Measurements from ENCODE around the gene CDYL2.

CDYL2 gene

DNA sequence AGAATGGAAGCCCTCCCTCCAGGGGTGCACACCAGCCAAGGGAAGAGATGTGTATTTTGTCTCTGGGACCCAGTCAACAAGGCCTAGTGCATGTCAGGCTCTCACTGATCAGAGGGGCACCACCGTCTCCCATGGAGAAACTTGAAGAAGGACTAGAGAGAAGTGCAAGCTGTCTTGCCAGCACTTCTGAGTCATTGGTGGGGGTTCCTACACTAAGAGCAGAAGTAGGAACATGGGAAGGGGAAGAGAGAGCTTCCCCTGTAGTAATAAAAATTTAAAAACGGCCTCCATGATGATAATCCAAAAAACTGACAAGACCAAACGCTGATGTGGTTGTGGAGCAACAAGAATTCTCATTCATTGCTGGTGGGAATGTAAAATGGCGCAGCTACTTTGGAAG, 217.3 kb downstream of the CDYL2 start:
- in situ Hi-C loops (cut with MboI; ENCODE audit: low pct_unique_long_range_greater_than_20kb, low sequenced_read_pairs), result no loop called here

DNA sequence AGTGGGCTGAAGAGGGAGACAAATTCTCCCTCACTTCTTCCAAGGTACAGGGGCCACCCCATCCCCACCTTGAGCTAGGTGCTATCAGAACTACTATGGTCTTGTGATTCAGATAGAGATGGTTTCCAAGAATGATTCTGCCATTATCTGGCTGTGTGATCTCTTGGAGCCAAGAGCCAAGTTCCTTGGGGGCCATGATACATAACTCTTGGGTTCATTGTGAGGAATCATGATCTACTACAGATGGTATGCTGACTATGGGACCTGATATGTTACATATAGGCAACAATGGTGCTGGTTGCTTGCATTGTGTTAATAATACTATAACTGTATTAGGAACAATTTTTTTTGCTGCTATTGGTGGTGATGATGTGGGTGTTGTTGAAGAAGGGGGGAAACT, 217.9 kb downstream of the CDYL2 start:
- in situ Hi-C loops (cut with MboI; ENCODE audit: low pct_unique_long_range_greater_than_20kb, low sequenced_read_pairs), result no loop called here
- DNase-seq, result no peak

More for the DNA sequence above, 217.3 kb downstream of the CDYL2 start:
- no peak for DNase-seq

- in situ Hi-C loops (cut with MboI; ENCODE audit: low pct_unique_long_range_greater_than_20kb, low sequenced_read_pairs), result no loop called here
- DNase-seq, result no peak
Measured at GRCh38 chr16:80585764-80586163, 218.6 kb downstream of the CDYL2 start.

GRCh38 chr16:80583466-80583865, 220.9 kb downstream of the CDYL2 start:
- no peak for DNase-seq
- in situ Hi-C loops (cut with MboI; ENCODE audit: low pct_unique_long_range_greater_than_20kb, low sequenced_read_pairs), result no loop called here

GRCh38 chr16:80580109-80580832, 224.1 kb downstream of the CDYL2 start:
- in situ Hi-C loops (cut with MboI; ENCODE audit: low pct_unique_long_range_greater_than_20kb, low sequenced_read_pairs), result no loop called here
- no peak for DNase-seq

- DNase-seq, result no peak
- in situ Hi-C loops (cut with MboI; ENCODE audit: low pct_unique_long_range_greater_than_20kb, low sequenced_read_pairs), result no loop called here
Measured at GRCh38 chr16:80577485-80578280, 226.7 kb downstream of the CDYL2 start.

- DNase-seq, result no peak
- in situ Hi-C loops (cut with MboI; ENCODE audit: low pct_unique_long_range_greater_than_20kb, low sequenced_read_pairs), result no loop called here
Measured at GRCh38 chr16:80576343-80576912, 228.0 kb downstream of the CDYL2 start.

DNA sequence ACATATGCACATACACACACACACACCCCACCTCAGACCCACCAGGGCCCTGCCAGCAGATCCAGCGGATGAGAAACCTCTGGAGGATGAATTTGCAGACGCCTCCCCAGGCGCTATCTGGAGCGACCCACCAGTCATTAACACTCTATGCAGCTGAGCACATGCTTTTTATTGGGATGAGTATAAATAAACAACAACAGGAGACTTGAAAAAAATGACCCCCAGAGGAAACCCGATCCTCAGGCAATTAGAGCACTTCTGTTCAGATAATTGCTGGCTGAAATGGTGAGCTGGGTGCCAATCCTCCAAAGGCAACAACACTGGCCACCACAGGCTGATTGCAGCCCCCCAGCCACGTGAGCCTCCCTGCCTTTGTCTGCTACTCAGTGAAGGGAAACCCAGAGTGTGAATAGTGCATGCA, 230.7 kb downstream of the CDYL2 start:
- in situ Hi-C loops (cut with MboI; ENCODE audit: low pct_unique_long_range_greater_than_20kb, low sequenced_read_pairs), result no loop called here
- no peak for DNase-seq

DNA sequence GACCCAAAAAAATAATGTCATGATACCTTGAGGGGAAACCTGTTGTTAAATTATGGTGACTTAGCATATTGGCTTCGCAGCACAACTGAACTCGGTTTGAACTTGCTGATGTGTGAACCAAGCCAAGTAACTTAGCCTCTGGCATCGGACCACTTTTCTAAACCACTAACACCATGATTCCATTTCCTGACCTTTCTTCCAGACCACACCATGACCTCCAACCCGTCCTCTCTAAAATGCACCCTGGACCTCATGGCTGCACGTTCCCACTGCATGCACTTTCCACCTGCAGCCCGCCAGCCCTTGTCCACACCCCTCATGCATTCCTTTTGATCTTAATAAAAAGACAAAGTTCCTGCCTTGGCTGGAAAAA, 234.3 kb downstream of the CDYL2 start:
- in situ Hi-C loops (cut with MboI; ENCODE audit: low pct_unique_long_range_greater_than_20kb, low sequenced_read_pairs), result no loop called here
- DNase-seq, result no peak

- in situ Hi-C loops (cut with MboI; ENCODE audit: low pct_unique_long_range_greater_than_20kb, low sequenced_read_pairs), result no loop called here
- DNase-seq, result no peak
Measured at GRCh38 chr16:80569440-80570105, 234.8 kb downstream of the CDYL2 start.

DNA sequence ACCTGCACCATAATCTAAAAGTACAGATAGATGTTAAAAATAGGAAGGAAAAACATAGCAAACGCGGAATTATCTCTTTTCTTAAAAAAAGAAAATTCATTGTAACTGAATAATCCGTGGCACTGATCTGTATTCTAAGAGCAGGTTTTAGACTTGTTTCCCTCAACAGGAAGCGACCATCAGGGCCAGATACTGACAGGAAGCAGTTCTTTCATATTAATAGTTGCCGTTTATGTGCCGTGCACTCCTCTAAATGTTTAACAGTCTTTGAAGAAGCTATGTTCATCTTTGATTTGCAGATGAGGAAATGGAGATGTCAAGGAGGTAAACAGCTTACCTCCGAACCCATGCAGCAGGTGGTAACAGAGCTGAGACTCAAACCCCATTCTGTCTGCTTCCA, 240.0 kb downstream of the CDYL2 start:
- no peak for DNase-seq
- in situ Hi-C loops (cut with MboI; ENCODE audit: low pct_unique_long_range_greater_than_20kb, low sequenced_read_pairs), result no loop called here

GRCh38 chr16:80563066-80563465, 241.3 kb downstream of the CDYL2 start:
- DNase-seq, result no peak
- in situ Hi-C loops (cut with MboI; ENCODE audit: low pct_unique_long_range_greater_than_20kb, low sequenced_read_pairs), result no loop called here

GRCh38 chr16:80559369-80559768, 245.0 kb downstream of the CDYL2 start:
- in situ Hi-C loops (cut with MboI; ENCODE audit: low pct_unique_long_range_greater_than_20kb, low sequenced_read_pairs), result no loop called here
- no peak for DNase-seq

DNA sequence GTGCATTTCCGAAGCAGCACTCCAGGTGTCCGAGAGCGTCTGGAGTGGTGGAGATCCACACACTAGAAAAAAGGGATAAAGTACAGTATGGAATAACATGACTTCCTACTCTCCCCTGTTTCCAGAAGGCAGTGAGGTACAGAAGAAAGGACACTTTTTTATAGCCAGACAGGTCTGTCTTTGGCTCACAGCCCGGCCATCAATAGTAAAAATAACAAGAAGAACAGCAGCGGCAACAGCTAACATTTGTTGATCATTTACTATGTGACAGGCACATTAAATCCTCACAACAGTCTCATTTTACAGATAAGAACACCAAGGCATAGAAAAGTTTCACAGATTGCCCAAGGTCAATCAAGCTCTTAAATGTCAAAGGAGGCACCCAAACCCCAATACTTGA, 247.4 kb downstream of the CDYL2 start:
- in situ Hi-C loops (cut with MboI; ENCODE audit: low pct_unique_long_range_greater_than_20kb, low sequenced_read_pairs), result no loop called here
- no peak for DNase-seq

DNA sequence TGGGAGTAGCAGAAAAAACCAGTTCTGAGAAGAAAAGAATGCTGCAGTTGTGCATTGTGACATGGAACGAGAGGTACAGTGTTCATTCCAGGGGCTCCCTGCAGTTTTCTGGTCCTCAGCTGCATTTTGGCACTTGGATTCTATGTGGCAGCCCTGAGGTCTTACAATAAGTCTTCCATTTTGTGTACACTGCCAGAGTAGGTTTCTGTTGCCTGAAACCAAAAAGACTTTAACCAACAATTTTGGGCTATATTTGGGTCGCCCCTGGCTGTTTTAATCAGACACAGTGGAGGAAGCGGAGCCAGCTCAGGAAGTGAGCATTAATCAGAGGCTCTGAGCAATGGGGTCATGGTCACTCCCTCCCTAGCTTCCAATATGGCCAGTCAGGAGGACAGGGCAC, 247.9 kb downstream of the CDYL2 start:
- in situ Hi-C loops (cut with MboI; ENCODE audit: low pct_unique_long_range_greater_than_20kb, low sequenced_read_pairs), result no loop called here
- no peak for DNase-seq

GRCh38 chr16:80554033-80554432, 250.4 kb downstream of the CDYL2 start:
- in situ Hi-C loops (cut with MboI; ENCODE audit: low pct_unique_long_range_greater_than_20kb, low sequenced_read_pairs), result no loop called here
- DNase-seq, result no peak

DNA sequence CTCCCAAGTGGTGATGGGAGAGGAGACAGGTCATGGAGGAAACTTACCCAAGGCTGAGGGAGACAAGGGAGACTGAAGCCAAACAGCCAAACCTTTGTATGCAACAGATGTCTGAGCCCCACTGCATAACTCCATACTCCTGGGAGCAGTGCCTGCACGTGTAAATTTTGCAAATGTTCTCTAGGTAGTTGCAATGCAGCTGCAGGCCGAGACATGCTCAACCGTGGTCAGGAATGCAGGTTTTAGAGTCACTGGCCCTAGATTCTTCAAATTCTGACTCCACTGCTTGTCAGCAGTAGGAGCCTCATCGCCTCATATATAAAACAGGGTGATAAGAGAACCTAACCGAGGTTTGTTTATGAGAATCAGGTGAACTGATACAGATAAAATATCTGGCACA, 252.1 kb downstream of the CDYL2 start:
- in situ Hi-C loops (cut with MboI; ENCODE audit: low pct_unique_long_range_greater_than_20kb, low sequenced_read_pairs), result no loop called here
- no peak for DNase-seq

All from KBM-7 (cell line).